HTR-8/SVneo (cell line): Measurements from ENCODE around the gene ALG14.
A peak's percentile ranks its signal among the peaks of the same experiment; 100 is the strongest.

Experiments
- DNase-seq: peaks from one replicate; pipeline ENCODE4 v3.0.0; 2011; ENCODE audit warnings: low spot score, mixed read lengths; ENCODE audit not compliant: insufficient read length
- FAIRE-seq: peaks from 2 replicates; lab custom pipeline; 2011; peaks lifted over from hg19 to GRCh38; lab: Jason Lieb, UNC

The ALG14 gene

DNA sequence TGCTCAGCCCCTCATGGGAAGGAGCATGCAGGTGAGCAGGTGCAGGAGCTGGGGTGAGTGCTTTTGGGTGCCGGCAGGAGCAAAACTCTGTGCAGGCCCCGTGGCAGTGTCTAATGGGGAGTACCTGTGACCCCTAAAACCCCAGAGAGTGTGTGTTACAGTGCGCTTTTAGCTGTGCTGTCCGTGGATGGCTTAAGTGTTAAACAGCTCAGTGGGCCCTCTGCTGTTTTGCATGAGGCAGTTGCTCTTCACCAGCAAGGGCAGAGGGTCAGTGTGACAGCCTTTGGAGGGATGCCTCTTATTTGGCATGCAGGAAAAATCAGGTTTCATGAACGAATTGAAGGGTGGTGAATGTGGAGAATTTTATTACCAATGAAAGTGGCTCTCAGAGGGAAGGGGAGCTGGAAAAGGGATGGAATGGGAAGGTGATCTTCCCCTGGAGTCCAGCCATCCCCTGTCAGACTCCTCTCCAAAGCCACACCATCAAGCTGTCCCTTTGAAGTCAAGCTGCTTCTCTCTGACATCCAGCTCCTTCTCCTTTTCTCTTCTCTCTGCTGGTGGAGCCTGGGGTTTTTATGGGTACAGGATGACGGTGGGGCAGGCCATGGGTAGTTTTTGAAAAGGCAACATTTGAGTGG lies 17.0 kb upstream of the ALG14 start:
- FAIRE-seq = no peak
- no peak for DNase-seq

DNA sequence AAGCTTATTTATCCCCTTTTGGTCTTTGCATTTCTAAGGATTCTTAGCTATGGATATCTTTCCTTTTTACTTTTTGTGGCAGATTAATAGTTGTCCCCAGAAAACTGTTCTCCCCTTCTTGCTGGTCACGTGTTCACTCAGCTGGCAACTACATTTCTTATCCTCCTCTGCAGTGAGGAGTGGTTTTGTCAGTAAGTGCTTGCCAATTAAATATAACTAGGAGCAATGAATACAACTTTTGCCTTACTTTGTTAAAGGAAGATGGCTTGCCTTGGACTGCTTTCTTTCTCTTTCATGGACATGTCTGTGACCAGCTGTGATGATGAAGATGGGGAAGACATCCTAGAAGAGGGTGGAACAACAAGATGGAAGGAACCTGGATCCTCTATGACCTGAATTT lies 15.6 kb upstream of the ALG14 start:
- no peak for FAIRE-seq
- no peak for DNase-seq

DNA sequence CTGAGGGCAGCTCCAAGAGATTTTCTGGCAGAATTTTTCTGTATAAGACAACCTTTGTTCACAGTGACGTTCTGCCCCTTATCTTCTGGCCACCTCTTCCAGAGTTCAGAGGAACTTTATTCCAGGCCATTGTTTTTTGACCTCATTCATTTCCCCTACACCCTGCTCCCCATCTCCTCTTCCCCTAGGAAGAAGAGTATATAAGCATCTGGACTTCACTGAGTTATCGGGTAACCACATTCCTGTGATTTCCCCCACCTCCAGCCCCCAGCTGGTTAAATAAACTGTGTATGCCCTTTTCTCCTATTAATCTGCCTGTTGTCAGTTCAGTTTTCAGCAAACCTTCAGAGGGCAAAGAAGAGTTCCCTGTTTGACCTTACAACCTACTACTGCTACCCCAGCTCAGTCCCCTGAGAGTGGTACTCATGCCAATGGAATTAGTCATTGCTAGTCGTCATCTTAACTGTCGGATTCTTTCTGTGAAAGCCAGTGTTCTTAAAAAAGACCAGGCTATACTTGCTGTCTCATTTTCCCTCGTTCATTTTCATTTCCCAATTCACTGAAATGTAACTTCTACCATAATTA lies 14.3 kb upstream of the ALG14 start:
- DNase-seq (peak; percentile 83), FAIRE-seq (peak; percentile 91)

GRCh38 chr1:95085376-95085775 lies 12.6 kb upstream of the ALG14 start:
- FAIRE-seq = no peak
- no peak for DNase-seq

DNA sequence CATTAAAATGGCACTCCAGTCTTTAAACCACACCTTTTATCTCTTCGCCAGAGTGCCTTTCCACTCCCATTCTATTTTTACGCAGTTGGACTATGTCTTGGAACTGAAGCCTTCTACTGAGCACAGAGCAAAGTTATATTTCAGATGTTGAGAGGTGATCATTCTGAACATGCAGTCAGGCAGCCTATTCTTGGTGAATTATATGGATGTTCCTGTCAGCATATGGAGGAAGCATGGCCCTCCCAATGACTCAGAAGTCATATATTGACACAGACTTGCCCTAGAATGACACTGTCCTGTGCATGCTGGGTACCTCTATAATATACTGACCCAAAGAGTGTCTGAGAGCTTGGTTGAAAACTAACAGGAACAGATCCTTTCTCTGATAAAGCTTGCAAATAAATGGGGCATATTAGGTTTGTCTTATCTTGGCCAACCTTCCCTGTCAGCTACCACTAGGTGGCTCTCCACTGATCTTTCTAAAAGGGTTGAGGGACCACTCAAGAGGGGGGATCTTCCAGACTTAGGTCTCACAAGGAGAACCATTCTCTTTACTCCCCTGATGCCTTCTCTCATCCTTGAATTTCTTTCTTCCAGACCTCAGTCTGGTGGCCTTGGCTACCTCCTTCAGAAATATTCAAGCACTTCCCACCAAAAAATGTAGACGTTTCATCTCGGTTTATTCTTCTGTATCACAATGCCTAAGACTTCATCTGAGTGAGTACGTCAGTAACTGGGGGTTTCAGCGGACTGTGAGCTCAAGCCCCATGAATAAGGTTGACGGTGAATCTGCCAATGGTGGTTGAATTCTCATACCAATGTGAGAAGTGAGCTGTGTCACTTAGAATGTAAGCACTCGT lies 11.8 kb upstream of the ALG14 start:
- peak; percentile 4 for FAIRE-seq
- peak; percentile 22 for DNase-seq

DNA sequence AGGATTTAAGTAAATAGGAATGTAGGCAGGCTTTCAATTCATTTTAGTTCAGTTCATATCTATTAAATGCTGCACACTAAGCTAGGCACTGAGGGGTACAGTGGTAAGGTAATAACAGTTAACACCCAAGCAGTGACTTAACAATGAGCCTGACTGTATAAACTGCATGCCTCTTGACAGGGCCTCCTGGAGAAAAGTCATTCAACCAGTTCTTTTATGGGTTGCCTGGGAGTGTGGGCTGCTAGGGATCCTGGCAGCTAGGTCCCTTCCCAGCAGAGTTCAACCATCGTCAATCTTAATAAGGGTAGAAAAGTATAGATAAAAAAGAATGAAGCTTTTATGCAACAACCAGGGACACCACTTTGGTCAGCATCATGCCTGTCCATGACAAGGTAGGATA lies 8.1 kb upstream of the ALG14 start:
- DNase-seq (no peak), FAIRE-seq (no peak)

DNA sequence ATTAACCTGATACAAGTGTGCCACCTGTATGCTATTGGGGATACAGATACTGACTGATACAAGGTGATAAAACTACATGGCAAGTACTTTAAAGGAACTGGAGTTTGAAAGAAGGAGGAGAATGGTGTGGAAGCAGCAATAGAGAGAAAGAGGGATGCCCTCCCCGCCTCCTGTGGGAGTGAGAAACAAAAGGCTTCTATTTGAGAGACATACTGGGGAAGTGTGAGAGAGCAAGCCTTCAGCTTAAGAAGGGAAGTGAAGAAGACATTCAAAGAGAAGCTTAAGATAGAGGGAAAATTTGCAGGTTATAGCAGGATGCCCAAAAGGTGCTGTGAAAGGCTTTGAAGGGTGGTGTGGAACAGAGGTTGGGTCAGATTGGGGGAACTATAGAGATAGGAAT lies 7.7 kb upstream of the ALG14 start:
- no peak for DNase-seq
- FAIRE-seq = no peak

DNA sequence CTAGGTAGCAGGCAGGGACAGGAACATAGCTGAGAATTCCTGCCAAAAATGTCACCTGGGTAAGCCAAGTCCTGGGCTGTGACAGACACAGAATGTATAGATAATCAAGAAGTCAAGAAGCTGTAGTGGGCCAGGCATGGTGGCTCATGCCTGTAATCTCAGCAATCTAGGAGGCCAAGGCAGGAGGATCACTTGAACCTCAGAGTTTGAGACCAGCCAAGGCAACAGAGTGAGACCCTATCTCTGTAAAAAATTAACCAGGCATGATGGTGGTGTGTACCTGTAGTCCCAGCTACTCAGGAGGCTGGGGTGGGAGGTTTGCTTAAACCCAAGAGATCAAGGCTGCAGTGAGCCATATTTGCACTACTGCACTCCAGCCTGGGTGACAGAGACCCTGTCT lies 3.3 kb upstream of the ALG14 start:
- FAIRE-seq (no peak), DNase-seq (no peak)

- FAIRE-seq = no peak
- no peak for DNase-seq
Observed at GRCh38 chr1:95073446-95073845, 695 bp upstream of the ALG14 start.

DNA sequence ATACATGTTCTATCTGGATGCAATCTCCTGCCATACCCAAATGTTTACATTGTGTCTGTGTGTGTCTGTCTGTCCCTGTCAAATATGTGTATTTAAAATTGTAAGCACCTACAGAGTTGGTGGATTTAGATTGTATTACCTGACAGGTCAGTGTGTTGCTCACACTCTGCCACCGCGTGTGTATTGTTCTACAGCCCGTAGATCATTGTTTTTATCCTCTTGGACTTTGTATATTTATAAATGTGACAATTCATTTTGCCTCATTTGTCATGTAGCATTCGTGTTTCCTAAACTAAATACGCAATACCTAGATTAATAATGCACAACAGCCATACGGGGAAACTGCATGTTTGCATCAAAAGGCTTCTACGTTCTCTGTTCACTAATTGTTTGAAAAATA lies 634 bp downstream of the ALG14 start:
- DNase-seq (no peak), FAIRE-seq (no peak)

- DNase-seq (no peak), FAIRE-seq (no peak)
Observed at GRCh38 chr1:95071539-95071938, 1.2 kb downstream of the ALG14 start.

GRCh38 chr1:95069710-95070093 lies 3.0 kb downstream of the ALG14 start:
- DNase-seq (no peak), FAIRE-seq (no peak)

DNA sequence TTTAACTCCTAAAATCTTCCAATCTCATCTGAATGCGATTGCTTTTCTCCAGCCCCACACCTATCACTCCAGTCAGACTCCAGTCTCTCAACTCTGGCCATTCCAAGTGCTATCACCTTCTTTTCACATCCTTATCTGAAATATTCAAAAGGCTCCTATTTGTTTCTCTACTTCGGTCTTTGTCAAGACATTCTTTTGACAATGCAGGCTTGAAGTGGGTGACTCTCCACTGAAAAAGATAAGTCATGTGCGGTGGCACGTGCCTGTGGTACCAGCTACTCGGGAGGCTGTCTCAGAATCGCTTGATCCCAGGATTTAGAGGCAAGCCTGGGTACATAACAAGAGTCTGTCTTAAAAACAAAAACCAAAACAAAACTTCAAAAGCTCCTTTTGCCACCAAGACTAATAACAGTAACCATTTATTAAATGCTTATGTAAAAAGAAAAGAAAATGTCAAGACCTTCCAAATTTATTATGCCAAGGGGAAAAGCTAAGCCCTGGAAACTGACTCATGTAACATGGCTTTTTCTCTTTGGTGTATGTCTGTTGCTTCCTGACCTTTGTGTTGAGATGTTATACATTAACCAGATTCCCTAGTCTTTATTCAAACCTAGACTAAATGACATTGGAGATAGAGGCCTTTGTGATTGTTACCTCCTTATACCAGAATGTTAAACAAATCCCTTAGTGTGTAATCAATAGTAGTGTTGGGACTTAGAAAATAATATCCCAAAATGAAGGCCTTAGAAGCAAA lies 3.6 kb downstream of the ALG14 start:
- DNase-seq = no peak
- FAIRE-seq = no peak

GRCh38 chr1:95067568-95067967 lies 5.2 kb downstream of the ALG14 start:
- FAIRE-seq (no peak), DNase-seq (no peak)

DNA sequence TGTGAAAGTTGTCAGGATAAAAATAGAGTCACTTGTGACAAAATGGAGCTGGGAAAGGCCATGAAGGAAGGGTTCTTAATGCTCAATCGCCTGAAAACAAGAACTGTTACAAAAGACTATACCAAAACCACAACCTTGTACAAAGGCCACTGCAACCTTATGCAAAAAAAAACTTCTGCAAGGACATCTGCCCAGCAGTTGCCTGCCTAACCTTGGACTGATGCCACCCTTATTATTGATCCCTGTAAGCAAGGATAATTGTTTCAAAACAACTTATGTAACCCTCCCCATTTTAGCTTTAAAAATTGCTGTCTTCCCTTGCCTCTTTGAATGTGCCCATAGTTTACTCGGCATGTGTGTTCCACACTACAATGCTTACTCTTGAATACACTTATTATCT lies 5.7 kb downstream of the ALG14 start:
- no peak for DNase-seq
- FAIRE-seq = no peak

DNA sequence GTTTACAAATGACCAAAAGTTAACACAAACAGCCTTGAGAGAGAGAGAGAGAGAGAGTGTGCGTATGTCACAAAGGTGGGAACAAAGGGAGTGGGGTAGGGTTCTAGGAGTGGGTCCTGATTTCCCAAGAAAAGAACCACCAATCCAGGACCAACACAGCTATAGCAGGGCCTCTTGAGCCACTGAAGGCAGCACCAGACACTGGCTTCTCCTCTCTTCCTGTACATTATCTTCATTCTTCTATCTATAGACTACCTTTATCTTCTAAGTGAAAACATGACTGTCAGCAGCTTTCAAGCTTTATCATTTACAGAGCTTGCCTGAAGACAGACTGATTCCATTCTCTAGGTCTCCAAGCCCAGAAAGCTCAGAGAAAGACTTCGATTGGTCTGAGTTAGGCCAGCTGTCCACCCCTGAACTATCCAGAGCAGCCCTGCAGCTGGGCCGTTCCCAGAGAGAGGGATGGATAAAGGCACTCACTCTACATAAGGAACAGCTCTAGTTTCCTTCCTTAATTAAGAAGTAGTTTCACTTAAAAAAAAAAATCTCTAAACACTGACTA lies 11.2 kb downstream of the ALG14 start:
- no peak for FAIRE-seq
- no peak for DNase-seq

DNA sequence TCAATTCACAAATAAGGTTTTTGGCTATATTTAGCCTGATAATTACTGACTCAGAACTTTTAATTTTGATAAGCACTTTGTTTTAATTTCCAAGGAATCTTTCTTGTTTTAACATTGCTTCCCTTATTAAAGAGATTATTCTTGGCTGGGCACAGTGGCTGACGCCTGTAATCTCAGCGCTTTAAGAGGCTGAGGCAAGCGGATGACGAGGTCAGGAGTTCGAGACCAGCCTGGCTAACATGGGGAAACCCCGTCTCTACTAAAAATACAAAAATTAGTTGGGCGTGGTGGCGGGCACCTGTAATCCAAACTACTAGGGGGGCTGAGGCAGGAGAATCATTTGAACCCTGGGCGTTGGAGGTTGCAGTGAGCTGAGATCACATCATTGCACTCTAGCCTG lies 13.8 kb downstream of the ALG14 start:
- DNase-seq = no peak
- no peak for FAIRE-seq

DNA sequence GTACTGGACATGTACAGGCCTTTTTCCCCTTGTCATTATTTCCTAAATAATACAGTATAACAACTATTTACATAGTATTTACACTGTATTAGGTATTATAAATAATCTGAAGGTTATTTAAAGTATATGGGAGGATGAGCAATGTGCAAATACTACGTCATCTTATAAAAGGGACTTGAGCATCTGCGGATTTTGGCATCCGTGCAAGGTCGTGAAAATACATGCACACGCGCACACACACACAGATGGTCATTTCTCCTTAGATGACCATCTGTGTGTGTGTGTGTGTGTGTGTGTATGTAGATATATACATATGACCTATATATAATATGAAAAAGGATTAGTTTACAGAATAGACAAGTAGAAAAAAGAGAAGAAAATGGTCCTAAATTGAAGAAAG lies 15.4 kb downstream of the ALG14 start:
- DNase-seq (no peak), FAIRE-seq (no peak)

GRCh38 chr1:95049935-95050334 lies 22.8 kb downstream of the ALG14 start:
- DNase-seq = no peak
- FAIRE-seq = no peak

GRCh38 chr1:95048317-95048716 lies 24.4 kb downstream of the ALG14 start:
- FAIRE-seq (no peak), DNase-seq (no peak)
